ENCODE results near the gene MS4A15.

MS4A15 gene

DNA sequence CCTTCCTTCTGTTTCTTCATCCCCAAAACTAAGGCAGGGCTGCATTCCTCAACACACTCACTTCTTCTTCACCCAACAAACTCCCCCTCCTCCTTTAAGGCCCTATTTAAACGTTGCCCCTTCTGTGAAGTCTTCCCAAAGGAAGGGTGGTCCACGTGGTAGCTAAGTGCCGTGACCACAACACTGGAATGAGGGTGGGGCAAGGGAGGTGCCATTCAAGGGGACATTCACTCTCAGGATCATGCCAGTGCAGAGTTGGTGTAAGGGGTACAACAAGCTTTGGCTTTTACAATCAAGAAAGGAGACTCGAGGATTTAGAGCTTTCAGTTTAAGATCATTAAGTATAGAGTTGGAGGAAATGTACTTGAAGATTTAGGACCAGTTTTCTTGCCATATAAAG lies 20.4 kb downstream of the MS4A15 start:
- no peak for DNase-seq (ENCODE audit: low read depth in 2 of 2)

- no peak for DNase-seq (ENCODE audit: low read depth in 2 of 2)
Observed at GRCh38 chr11:60777572-60777971, 20.9 kb downstream of the MS4A15 start.

GRCh38 chr11:60780065-60780464 lies 23.4 kb downstream of the MS4A15 start:
- DNase-seq (ENCODE audit: low read depth in 2 of 2) = no peak

GRCh38 chr11:60780774-60781173 lies 24.1 kb downstream of the MS4A15 start:
- no peak for DNase-seq (ENCODE audit: low read depth in 2 of 2)

- DNase-seq (ENCODE audit: low read depth in 2 of 2) = no peak
Observed at GRCh38 chr11:60781286-60781980, 24.8 kb downstream of the MS4A15 start.

DNA sequence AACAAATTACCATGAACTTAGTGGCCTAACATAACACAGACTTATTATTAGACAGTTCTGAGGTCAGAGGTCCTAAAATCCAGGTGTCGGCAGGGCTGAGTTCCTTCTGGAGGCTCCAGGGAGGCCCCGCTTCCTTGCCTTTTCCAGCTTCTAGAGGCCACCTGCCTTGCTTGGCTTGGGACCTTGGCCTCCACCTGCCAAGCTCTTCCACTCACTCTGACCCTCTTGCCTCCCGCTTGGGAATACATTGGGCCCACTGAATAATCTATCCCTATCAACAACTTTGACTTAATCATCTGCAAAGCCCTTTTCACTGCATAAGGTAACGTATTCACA lies 25.3 kb downstream of the MS4A15 start:
- DNase-seq (ENCODE audit: low read depth in 2 of 2) = no peak

DNA sequence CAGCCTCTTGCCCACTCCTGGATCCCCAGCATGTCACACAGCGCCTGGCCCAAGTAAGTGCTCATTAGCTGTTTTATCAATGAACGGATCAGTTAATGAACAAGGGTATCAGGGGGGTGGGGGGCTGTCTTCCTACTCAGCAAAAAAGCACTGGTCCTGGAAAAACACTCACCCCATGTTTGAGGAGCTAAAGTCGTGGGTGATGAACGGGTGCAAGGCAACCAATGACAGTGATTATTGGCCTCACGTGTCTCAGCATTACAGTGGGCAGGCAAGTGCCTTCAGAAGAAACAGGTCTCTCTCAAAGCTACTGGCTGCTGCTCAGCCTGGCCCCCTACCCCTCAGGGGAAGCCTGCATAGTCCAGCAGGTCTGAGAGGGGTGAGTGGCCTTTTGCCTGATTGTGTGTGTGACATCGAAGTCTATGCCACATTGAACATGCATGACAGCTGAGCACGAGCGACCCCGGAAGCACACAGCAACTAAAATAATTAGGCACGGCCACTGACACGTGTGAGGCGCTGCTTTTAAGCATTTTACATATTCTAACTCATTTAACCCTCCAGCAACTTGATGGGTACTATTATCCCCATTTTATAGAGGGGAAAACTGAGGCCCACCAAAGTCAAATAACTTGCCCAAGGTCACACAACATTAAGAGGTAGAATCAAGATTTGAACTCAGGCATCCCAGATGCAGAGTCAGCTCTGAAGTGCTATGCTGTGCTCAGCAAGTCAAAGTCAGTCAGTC lies 25.9 kb downstream of the MS4A15 start:
- DNase-seq (ENCODE audit: low read depth in 2 of 2) = no peak

DNA sequence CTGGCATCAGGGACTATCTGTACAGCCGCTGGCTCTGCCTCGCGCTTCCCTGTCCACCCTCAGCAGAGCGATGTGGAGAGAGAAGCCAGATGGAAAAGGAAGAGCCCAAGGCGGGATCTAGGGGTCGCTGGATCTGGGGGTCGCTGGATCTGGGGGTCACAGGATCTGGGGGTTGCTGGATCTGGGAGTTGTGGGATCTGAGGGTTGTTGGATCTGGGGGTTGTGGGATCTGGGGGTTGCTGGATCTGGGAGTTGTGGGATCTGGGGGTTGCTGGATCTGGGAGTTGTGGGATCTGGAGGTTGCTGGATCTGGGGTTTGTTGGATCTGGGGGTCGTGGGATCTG lies 26.4 kb downstream of the MS4A15 start:
- DNase-seq (ENCODE audit: low read depth in 2 of 2) = no peak

- DNase-seq (ENCODE audit: low read depth in 2 of 2) = no peak
Observed at GRCh38 chr11:60783911-60784310, 27.2 kb downstream of the MS4A15 start.

DNA sequence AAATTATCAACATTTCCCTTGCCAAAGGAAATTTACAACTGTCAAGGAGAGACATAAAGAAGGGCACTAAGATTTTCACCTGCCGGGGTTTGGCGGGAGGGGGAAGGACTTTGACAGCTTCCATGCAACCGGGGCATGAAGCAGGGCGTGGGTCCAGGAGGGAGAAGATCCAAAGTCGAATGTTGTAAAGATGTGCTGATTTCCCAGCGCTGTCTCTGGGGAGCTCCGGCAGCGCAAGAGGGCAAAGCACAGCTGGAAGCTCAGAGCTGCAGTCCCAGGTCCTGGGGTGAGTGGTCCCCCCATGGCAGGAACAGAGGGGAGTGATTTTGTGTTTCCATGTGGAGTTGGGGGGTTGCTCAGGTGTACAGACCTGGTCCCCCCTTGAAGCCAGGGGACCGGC lies 28.5 kb downstream of the MS4A15 start, which contains the start of gene MS4A10:
MS4A10 (plus strand) TSS at position 198 of the 400 bp plus-strand sequence. CDS start 5,003 bp downstream, outside the sequence.
- no peak for DNase-seq (ENCODE audit: low read depth in 2 of 2)

- DNase-seq (ENCODE audit: low read depth in 2 of 2) = no peak
Observed at GRCh38 chr11:60785806-60786361, 29.2 kb downstream of the MS4A15 start.

DNA sequence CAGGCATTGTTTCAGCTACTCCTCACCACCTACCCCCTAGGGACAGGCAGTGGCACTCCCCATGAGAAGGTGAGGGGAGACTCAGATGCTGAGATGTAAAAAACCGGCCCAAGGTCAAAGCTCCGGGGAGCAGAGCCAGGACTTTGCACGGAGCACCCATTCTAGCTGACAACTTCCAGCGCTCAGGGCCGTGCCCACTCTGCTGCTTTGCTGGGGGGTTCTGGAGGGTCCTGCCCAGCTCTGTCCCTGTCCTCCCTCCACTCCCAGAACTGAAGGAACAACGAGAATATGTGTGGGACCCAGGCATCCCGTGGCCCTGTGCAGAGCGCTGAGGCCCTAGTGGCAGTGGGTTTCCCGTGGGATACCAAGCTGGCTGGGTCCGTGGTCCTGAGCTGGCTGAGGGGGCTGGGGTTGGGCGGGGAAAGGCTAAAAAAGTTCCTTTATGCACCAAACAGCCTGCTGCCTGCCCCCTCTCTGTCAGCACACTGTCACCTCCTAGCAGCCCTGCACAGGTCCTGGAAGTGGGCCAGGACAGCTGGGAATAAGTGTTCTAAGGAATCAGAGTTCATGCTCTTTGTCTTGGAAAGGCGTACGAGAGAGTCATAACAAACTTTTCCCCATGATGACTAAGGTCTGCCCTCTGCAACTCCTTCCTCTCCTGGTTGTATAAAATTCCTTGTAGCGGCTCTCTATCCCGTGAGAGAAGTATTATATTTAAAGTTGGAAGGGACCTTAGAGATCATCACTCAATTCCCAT lies 30.3 kb downstream of the MS4A15 start:
- DNase-seq (ENCODE audit: low read depth in 2 of 2) = no peak

- DNase-seq (ENCODE audit: low read depth in 2 of 2) = no peak
Observed at GRCh38 chr11:60788401-60789125, 31.9 kb downstream of the MS4A15 start.

- no peak for DNase-seq (ENCODE audit: low read depth in 2 of 2)
Observed at GRCh38 chr11:60790726-60791125, 34.1 kb downstream of the MS4A15 start.

GRCh38 chr11:60791153-60791933 lies 34.7 kb downstream of the MS4A15 start:
- DNase-seq (ENCODE audit: low read depth in 2 of 2) = no peak

DNA sequence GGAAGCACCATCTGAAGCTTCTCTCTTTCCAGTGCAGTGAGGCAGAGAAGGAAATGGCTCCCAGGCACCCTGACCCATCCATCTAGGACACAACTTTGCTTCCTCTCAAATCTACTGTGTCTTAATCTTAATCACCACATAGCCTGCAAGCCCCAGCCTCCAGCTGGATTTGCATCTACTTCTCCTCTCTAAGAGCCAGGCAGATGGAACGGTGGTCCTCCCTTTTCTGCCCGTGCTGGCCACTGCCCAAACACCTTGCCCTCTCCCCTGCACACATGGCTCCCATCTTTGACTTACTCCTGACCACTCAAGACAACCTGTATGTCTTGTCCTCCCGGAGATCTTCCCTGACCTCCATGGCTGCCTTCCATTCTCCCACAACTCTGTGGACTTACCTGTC lies 35.9 kb downstream of the MS4A15 start:
- no peak for DNase-seq (ENCODE audit: low read depth in 2 of 2)

DNA sequence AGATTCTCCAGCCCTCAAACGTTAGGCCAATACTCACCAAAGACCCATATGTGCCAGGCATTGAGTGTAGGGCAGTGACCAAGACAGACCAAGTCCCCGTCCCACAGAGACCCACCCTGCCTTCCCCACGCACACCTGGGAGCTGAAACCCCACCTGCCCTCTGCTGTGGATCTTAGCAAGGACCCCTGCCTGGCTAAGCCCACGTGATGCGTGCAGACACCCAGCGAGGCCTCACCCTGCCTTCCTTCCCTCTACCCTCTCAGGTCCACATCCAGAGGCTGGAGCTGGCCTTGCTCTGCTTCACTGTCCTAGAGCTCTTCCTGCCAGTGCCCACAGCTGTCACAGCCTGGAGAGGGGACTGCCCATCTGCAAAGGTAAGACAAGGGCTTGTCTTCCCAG lies 38.6 kb downstream of the MS4A15 start:
- no peak for DNase-seq (ENCODE audit: low read depth in 2 of 2)

GRCh38 chr11:60797846-60798630 lies 41.4 kb downstream of the MS4A15 start:
- DNase-seq (ENCODE audit: low read depth in 2 of 2) = no peak

DNA sequence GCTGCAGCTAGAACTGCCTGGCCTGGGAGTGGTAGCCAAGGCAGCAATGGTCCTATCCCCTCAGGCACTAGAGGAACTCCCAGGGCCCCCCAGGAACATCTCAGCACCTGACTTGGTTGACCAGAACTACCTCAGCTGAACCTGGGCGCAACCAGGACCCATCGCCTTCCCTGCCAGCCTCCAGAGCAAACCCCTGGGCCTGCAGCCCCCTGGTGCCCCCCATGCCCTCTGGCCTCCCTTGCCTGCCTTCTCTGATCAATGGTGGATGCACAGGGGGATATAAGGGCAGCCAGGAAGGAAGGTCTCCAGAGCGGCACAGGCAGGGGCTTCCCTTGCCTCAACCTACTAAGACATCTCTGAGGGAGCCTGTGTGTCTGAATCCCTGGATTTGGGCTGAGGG lies 42.0 kb downstream of the MS4A15 start:
- no peak for DNase-seq (ENCODE audit: low read depth in 2 of 2)

DNA sequence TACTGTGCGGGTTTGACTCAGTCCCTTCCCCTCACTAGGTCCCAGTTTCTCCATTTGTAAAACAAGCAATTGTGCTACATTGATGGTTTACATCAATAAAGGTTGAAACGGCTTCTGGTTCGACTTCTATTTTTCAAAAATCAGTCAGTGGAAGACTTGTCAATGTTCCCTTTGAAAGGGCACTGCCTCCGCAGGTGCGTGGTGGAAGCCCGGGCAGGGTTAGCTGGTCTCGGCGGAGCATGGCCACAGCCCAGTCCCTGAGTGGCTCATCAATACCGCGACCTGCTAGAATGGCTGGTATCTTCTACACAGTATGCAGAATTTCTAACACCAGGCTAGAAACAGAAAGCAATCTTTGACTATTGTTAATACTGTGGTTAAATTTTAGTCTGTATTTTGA lies 44.5 kb downstream of the MS4A15 start:
- no peak for DNase-seq (ENCODE audit: low read depth in 2 of 2)
